Nephron (organoid): Measurements from ENCODE around the gene GAGE12C.
"Not testable (repeated sequence)": the region's sequence is repeated elsewhere in the genome, so short reads cannot be mapped to it uniquely, and the experiment has no call there.

Experiments used
- H3K27ac Mint-ChIP-seq, 3 experiments: 2 replicates each; pipeline ENCODE4 v1.8.0; 2020; ENCODE audit warnings: mixed read lengths in 3 of 3, mild to moderate bottlenecking in 2 of 3, moderate library complexity in 1 of 3
- H3K27me3 Mint-ChIP-seq: 2 replicates; pipeline ENCODE4 v1.8.0; 2021; ENCODE audit warnings: low read depth, mild to moderate bottlenecking, moderate library complexity, mixed read lengths
- H3K36me3 Mint-ChIP-seq: 2 replicates; pipeline ENCODE4 v1.8.0; 2020; ENCODE audit warnings: low read depth, mixed read lengths
- H3K4me1 Mint-ChIP-seq: 2 replicates; pipeline ENCODE4 v1.8.0; 2020; ENCODE audit warnings: mixed read lengths
- H3K4me3 Mint-ChIP-seq, 3 experiments: 2 replicates each; pipeline ENCODE4 v1.8.0; 2020; ENCODE audit warnings: mild to moderate bottlenecking in 3 of 3, mixed read lengths in 3 of 3, moderate library complexity in 2 of 3
- H3K9me3 Mint-ChIP-seq: 2 replicates; pipeline ENCODE4 v1.8.0; 2020; ENCODE audit warnings: mixed read lengths

The GAGE12C gene, protein sequence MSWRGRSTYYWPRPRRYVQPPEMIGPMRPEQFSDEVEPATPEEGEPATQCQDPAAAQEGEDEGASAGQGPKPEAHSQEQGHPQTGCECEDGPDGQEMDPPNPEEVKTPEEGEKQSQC

DNA sequence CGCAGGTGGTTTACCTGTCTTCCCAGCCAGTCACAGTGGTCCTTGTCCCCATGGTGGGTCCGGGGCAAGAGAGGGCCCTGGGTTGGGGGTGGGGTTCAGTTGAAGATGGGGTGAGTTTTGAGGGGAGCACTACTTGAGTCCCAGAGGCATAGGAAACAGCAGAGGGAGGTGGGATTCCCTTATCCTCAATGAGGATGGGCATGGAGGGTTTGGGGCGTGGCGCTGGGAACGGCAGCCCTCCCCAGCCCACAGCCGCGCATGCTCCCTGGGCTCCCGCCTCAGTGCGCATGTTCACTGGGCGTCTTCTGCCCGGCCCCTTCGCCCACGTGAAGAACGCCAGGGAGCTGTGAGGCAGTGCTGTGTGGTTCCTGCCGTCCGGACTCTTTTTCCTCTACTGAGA lies at the start of gene GAGE12C:
Gene GAGE12C (plus strand): TSS at position 301 of the 400 bp plus-strand sequence. CDS start 1,155 bp downstream, outside the sequence.
- H3K4me1 Mint-ChIP-seq, H3K36me3 Mint-ChIP-seq, H3K4me3 Mint-ChIP-seq, H3K27me3 Mint-ChIP-seq, H3K27ac Mint-ChIP-seq, H3K9me3 Mint-ChIP-seq: not testable (repeated sequence)

DNA sequence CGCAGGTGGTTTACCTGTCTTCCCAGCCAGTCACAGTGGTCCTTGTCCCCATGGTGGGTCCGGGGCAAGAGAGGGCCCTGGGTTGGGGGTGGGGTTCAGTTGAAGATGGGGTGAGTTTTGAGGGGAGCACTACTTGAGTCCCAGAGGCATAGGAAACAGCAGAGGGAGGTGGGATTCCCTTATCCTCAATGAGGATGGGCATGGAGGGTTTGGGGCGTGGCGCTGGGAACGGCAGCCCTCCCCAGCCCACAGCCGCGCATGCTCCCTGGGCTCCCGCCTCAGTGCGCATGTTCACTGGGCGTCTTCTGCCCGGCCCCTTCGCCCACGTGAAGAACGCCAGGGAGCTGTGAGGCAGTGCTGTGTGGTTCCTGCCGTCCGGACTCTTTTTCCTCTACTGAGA lies 9.5 kb downstream of the GAGE12C start, which contains the start of gene GAGE12D:
Gene GAGE12D (plus strand): TSS at position 301 of the 400 bp plus-strand sequence. CDS start 1,155 bp downstream, outside the sequence.
- H3K4me3 Mint-ChIP-seq, H3K27ac Mint-ChIP-seq, H3K36me3 Mint-ChIP-seq, H3K4me1 Mint-ChIP-seq, H3K9me3 Mint-ChIP-seq, H3K27me3 Mint-ChIP-seq: not testable (repeated sequence)

DNA sequence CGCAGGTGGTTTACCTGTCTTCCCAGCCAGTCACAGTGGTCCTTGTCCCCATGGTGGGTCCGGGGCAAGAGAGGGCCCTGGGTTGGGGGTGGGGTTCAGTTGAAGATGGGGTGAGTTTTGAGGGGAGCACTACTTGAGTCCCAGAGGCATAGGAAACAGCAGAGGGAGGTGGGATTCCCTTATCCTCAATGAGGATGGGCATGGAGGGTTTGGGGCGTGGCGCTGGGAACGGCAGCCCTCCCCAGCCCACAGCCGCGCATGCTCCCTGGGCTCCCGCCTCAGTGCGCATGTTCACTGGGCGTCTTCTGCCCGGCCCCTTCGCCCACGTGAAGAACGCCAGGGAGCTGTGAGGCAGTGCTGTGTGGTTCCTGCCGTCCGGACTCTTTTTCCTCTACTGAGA lies 19.0 kb downstream of the GAGE12C start, which contains the start of gene GAGE12E:
Gene GAGE12E (plus strand): TSS at position 301 of the 400 bp plus-strand sequence. CDS start 1,155 bp downstream, outside the sequence.
- H3K9me3 Mint-ChIP-seq, H3K4me1 Mint-ChIP-seq, H3K27ac Mint-ChIP-seq, H3K4me3 Mint-ChIP-seq, H3K27me3 Mint-ChIP-seq, H3K36me3 Mint-ChIP-seq: not testable (repeated sequence)

DNA sequence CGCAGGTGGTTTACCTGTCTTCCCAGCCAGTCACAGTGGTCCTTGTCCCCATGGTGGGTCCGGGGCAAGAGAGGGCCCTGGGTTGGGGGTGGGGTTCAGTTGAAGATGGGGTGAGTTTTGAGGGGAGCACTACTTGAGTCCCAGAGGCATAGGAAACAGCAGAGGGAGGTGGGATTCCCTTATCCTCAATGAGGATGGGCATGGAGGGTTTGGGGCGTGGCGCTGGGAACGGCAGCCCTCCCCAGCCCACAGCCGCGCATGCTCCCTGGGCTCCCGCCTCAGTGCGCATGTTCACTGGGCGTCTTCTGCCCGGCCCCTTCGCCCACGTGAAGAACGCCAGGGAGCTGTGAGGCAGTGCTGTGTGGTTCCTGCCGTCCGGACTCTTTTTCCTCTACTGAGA lies 28.6 kb downstream of the GAGE12C start, which contains the start of gene GAGE12F:
Gene GAGE12F (plus strand): TSS at position 301 of the 400 bp plus-strand sequence. CDS start 1,155 bp downstream, outside the sequence.
- not testable (repeated sequence) for H3K36me3 Mint-ChIP-seq, H3K27me3 Mint-ChIP-seq, H3K4me1 Mint-ChIP-seq, H3K9me3 Mint-ChIP-seq, H3K27ac Mint-ChIP-seq, H3K4me3 Mint-ChIP-seq

DNA sequence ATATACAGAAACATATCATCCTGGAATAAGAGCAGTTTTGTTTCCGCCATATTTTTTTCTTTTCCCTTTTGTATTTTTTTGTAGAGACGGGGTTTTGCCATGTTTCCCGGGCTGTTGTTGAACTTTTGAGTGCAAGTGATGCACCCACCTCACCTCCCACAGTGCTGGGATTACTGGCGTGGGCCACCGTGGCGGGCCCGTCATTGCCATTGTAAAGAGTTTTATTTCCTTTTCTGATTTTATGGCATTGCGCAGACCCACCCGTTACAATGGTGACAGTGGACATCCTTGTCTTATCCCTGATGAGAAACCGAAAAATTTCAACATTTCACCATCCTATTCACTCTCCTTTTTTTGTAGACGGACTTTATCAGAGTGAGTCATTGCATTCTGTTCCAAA lies 36.8 kb downstream of the GAGE12C start:
- H3K27me3 Mint-ChIP-seq, H3K27ac Mint-ChIP-seq, H3K36me3 Mint-ChIP-seq, H3K4me1 Mint-ChIP-seq, H3K9me3 Mint-ChIP-seq, H3K4me3 Mint-ChIP-seq: not testable (repeated sequence)

DNA sequence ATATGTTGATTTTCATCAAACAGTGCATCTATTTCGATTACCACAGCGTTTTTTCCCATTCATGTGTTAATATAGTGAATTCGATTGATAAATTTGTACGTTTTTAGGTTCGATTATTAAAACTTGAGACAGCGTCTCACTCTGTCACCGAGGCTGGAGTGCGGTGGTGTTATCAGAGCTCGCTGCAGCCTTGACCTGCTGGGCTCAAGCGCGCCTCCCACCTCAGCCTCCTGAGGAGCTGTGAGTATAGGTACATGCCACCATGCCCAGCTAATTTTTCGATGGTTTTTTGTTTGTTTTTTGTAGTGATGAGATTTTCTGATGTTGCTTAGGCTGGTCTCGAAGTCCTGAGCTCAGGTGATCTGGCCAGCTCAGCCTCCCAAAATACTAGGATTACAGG lies 37.2 kb downstream of the GAGE12C start:
- H3K27ac Mint-ChIP-seq, H3K36me3 Mint-ChIP-seq, H3K9me3 Mint-ChIP-seq, H3K4me3 Mint-ChIP-seq, H3K27me3 Mint-ChIP-seq, H3K4me1 Mint-ChIP-seq: not testable (repeated sequence)

DNA sequence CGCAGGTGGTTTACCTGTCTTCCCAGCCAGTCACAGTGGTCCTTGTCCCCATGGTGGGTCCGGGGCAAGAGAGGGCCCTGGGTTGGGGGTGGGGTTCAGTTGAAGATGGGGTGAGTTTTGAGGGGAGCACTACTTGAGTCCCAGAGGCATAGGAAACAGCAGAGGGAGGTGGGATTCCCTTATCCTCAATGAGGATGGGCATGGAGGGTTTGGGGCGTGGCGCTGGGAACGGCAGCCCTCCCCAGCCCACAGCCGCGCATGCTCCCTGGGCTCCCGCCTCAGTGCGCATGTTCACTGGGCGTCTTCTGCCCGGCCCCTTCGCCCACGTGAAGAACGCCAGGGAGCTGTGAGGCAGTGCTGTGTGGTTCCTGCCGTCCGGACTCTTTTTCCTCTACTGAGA lies 38.1 kb downstream of the GAGE12C start, which contains the start of gene GAGE12G:
Gene GAGE12G (plus strand): TSS at position 301 of the 400 bp plus-strand sequence. CDS start 1,155 bp downstream, outside the sequence.
- H3K4me3 Mint-ChIP-seq, H3K27me3 Mint-ChIP-seq, H3K4me1 Mint-ChIP-seq, H3K9me3 Mint-ChIP-seq, H3K36me3 Mint-ChIP-seq, H3K27ac Mint-ChIP-seq: not testable (repeated sequence)

DNA sequence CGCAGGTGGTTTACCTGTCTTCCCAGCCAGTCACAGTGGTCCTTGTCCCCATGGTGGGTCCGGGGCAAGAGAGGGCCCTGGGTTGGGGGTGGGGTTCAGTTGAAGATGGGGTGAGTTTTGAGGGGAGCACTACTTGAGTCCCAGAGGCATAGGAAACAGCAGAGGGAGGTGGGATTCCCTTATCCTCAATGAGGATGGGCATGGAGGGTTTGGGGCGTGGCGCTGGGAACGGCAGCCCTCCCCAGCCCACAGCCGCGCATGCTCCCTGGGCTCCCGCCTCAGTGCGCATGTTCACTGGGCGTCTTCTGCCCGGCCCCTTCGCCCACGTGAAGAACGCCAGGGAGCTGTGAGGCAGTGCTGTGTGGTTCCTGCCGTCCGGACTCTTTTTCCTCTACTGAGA lies 47.7 kb downstream of the GAGE12C start, which contains the start of gene GAGE12H:
Gene GAGE12H (plus strand): TSS at position 301 of the 400 bp plus-strand sequence. CDS start 1,155 bp downstream, outside the sequence.
- H3K27me3 Mint-ChIP-seq, H3K36me3 Mint-ChIP-seq, H3K27ac Mint-ChIP-seq, H3K9me3 Mint-ChIP-seq, H3K4me3 Mint-ChIP-seq, H3K4me1 Mint-ChIP-seq: not testable (repeated sequence)
